ENCODE data around the gene GATA6.

GATA6 gene

GRCh38 chr18:22207021-22207758 is 37.8 kb downstream of the GATA6 start:
- Histone ChIP-seq H3K27ac (ENCODE audit: low read depth, low read length) (no peak overlapping the region), H3K9me2 (replicated peaks; ENCODE audit: insufficient read depth, low read length) (no peaks in the 10 kb centered on the region), H3K9ac (ENCODE audit: low read length) (no peak overlapping the region), H3K79me2 (ENCODE audit: insufficient read depth, low read length) (no peaks in the 10 kb centered on the region), H3F3A (ENCODE audit: insufficient read depth) (no peaks in the 10 kb centered on the region), H3K4me2 (ENCODE audit: low read depth, low read length, poor library complexity, severe bottlenecking) (no peak overlapping the region), H2AFZ (ENCODE audit: low read depth, low read length, severe bottlenecking) (no peak overlapping the region), H3K4me3 (ENCODE audit: insufficient read depth, low read length, poor library complexity, severe bottlenecking) (no peak overlapping the region), H3K9me3 (ENCODE audit: insufficient read depth, low read length) (no peaks in the 10 kb centered on the region), H4K20me1 (ENCODE audit: low read depth, low read length) (no peaks in the 10 kb centered on the region), H3K27me3 (ENCODE audit: low read length) (0 out of 2 replicates have a peak, but pooled peaks cover 4% of the 10 kb centered on the region), H3K36me3 (ENCODE audit: low read length) (no peaks in the 10 kb centered on the region)
- TF ChIP-seq EZH2phosphoT487 (conservative IDR thresholded peaks at IDR 0.05; ENCODE audit: low read length) (no peak), CTCF (IDR thresholded peaks at IDR 0.05; ENCODE audit: insufficient read depth, low read length, poor library complexity, severe bottlenecking) (no peak)

GRCh38 chr18:22210311-22210754 is 40.9 kb downstream of the GATA6 start:
- H3K27me3 ChIP-seq (ENCODE audit: low read length), result no peaks in the 10 kb centered on the region
- H3K79me2 ChIP-seq (ENCODE audit: insufficient read depth, low read length), result no peaks in the 10 kb centered on the region
- H3K9me2 ChIP-seq (replicated peaks; ENCODE audit: insufficient read depth, low read length), result no peaks in the 10 kb centered on the region
- no peaks in the 10 kb centered on the region for H3F3A ChIP-seq (ENCODE audit: insufficient read depth)
- H3K4me3 ChIP-seq (ENCODE audit: insufficient read depth, low read length, poor library complexity, severe bottlenecking), result no peak overlapping the region
- H3K9ac ChIP-seq (ENCODE audit: low read length), result no peak overlapping the region
- TF ChIP-seq CTCF (IDR thresholded peaks at IDR 0.05; ENCODE audit: insufficient read depth, low read length, poor library complexity, severe bottlenecking) (no peak), EZH2phosphoT487 (conservative IDR thresholded peaks at IDR 0.05; ENCODE audit: low read length) (no peak)
- H3K36me3 ChIP-seq (ENCODE audit: low read length), result no peaks in the 10 kb centered on the region
- H3K9me3 ChIP-seq (ENCODE audit: insufficient read depth, low read length), result no peaks in the 10 kb centered on the region
- no peaks in the 10 kb centered on the region for H4K20me1 ChIP-seq (ENCODE audit: low read depth, low read length)
- H3K27ac ChIP-seq (ENCODE audit: low read depth, low read length), result no peak overlapping the region
- H2AFZ ChIP-seq (ENCODE audit: low read depth, low read length, severe bottlenecking), result no peak overlapping the region
- no peak overlapping the region for H3K4me2 ChIP-seq (ENCODE audit: low read depth, low read length, poor library complexity, severe bottlenecking)

GRCh38 chr18:22211657-22212056 is 42.3 kb downstream of the GATA6 start:
- Histone ChIP-seq H3K9me3 (ENCODE audit: insufficient read depth, low read length) (no peaks in the 10 kb centered on the region), H3K27ac (ENCODE audit: low read depth, low read length) (no peak overlapping the region), H3K27me3 (ENCODE audit: low read length) (no peaks in the 10 kb centered on the region), H3K4me2 (ENCODE audit: low read depth, low read length, poor library complexity, severe bottlenecking) (no peak overlapping the region), H2AFZ (ENCODE audit: low read depth, low read length, severe bottlenecking) (no peak overlapping the region), H3K79me2 (ENCODE audit: insufficient read depth, low read length) (no peaks in the 10 kb centered on the region), H3K4me3 (ENCODE audit: insufficient read depth, low read length, poor library complexity, severe bottlenecking) (no peak overlapping the region), H3F3A (ENCODE audit: insufficient read depth) (no peaks in the 10 kb centered on the region), H4K20me1 (ENCODE audit: low read depth, low read length) (no peaks in the 10 kb centered on the region), H3K9ac (ENCODE audit: low read length) (no peak overlapping the region), H3K9me2 (replicated peaks; ENCODE audit: insufficient read depth, low read length) (no peaks in the 10 kb centered on the region), H3K36me3 (ENCODE audit: low read length) (no peaks in the 10 kb centered on the region)
- no peak for TF ChIP-seq CTCF (IDR thresholded peaks at IDR 0.05; ENCODE audit: insufficient read depth, low read length, poor library complexity, severe bottlenecking)
- no peak for TF ChIP-seq EZH2phosphoT487 (conservative IDR thresholded peaks at IDR 0.05; ENCODE audit: low read length)
